AG09319 (cell line): ENCODE data around the gene NT5C1A.

Source experiments
- DNase-seq: peaks from one replicate; pipeline ENCODE4 v3.0.0-alpha.2; 2010; ENCODE audit warnings: low read depth; ENCODE audit errors: extremely low read depth
- CTCF ChIP-seq: IDR thresholded peaks from 2 replicates; pipeline ENCODE4 v1.5.1; 2011; ENCODE audit warnings: low read depth, mild to moderate bottlenecking, inconsistent platforms, low read length, moderate library complexity

NT5C1A gene

GRCh38 chr1:39650431-39650830 lies 21.5 kb downstream of the NT5C1A start:
- no peak for TF ChIP-seq CTCF
- DNase-seq, result no peak

DNA sequence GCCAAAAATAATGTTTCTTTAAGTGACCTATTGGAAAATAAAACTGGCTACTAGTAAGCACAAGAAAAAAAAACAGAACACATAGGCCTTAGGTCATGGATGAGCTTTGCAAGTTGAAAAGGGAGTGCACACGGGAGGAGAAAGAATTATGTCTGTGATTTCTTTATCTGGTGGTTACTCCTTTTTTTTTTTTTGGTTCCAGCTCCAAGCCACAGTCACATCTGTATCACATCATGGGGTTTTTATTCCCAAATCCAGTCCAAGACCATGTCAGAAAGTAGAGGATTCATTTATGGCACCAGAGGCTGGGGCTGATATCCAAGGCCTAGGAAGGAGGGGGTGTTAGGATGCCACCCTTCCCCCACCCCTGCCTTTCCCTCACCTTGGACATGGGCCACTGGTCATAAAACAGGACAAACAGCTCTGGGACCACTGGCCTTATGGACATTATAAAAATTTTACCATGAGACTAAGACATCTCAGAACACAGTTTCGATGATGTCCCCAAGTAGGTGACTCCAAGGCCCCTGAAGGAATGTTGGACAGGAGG lies 22.2 kb downstream of the NT5C1A start:
- TF ChIP-seq CTCF, result no peak
- no peak for DNase-seq

DNA sequence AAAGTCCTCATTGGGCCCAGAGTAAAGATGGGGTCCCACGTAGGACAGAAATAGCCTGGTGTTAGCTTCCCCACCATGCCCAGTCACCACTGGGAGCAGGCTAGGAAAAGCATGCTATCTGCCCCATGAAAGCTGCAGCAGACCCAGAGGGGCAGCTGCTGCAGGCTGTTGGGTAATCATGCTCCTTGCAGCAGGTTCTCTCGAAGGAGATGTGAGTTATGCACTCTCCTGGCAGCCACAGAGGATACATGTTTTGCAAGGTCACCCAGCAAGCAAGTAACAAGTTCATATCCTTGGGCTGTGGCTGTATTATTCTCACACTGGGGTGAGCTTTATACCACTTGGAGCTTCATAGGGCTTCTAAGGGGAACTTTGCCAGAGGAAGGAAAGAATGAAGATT lies 23.4 kb downstream of the NT5C1A start:
- no peak for DNase-seq
- TF ChIP-seq CTCF, result no peak

- no peak for DNase-seq
- no peak for TF ChIP-seq CTCF
These were observed 24.7 kb downstream of the NT5C1A start for GRCh38 chr1:39647247-39647646.

GRCh38 chr1:39646232-39647081 lies 25.4 kb downstream of the NT5C1A start:
- peak; percentile 29 for DNase-seq
- TF ChIP-seq CTCF, result no peak; the same call in none of the 2 replicates

DNA sequence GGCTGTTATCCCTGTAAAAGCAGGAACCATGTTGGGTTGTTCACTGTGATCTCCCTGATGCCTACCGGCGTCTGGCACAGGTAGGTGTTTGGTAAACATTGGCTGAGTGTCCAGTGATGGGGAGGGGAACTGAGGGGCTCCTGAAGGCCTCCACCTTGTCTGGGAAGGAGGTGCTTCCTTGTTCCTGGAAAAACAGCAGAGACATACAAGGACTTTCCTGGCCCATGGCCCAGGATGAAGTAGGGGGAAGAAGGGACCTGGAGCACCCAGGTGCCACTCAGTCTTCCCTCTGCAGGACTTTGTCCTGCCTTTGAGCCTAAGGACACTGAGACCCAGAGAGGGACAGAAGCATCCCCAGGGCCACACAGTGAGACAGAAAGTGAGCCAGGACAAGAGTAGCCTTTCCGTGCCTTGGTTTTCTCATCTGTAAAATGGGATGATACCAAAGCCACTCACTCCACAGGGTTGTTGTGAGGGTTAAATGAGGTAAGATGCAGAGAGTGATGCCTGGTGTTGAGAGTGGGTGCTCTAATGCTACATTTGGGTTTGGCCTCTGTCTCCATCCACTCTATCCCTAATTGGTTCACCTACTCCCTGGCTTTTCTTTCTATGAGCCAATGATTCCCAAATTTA lies 26.4 kb downstream of the NT5C1A start:
- no peak for DNase-seq
- TF ChIP-seq CTCF, result no peak

GRCh38 chr1:39643705-39644104 lies 28.2 kb downstream of the NT5C1A start:
- no peak for TF ChIP-seq CTCF
- DNase-seq, result no peak
